Fibroblast of villous mesenchyme (primary cell): Measurements from ENCODE around the gene SOSTDC1. TPM values are rescaled to one million over a fixed set of nuclear protein-coding genes. Genes with fewer than 3 reads are reported as not detected.

ENCODE experiments used
- DNase-seq: peaks from one replicate; pipeline ENCODE4 v3.0.0-alpha.2; 2010; ENCODE audit warnings: low read depth
- H3K4me3 ChIP-seq: 2 replicates; pipeline ENCODE4 v1.5.1; 2011; ENCODE audit warnings: low read depth, mild to moderate bottlenecking, low read length
- total RNA-seq: library from RNA; depleted of rRNA; stranded (reverse); fragments of >200 nt; gene quantifications from 2 replicates; pipeline ENCODE4 v1.2.3, GENCODE V29; 2012
- TF ChIP-seq, protein P1 (sequence below): IDR thresholded peaks from 2 replicates; pipeline ENCODE4 v1.5.1; 2012; ENCODE audit warnings: low read depth, mild to moderate bottlenecking, low read length; ENCODE audit not compliant: insufficient read depth

Gene SOSTDC1
- total RNA-seq, 1 donor = not detected

DNA sequence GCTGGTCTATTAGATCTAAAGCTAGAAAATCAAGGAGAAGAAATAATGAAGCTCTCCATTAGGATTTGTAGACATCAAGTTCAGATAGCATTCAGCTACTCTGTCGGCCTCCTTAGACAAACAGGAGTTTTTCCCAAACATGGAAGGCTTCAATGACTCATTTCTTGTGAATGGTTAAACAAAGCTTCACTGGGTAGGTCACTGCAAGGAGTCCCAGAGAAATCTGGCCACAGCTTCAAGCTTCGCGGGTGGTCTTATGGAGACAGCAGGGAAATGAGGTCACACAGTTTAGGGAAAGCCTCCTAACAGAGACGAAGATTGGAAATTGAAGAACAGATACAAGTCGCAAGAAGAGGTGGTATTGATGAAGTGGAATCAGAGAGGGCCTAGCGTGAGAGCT is 38.5 kb upstream of the SOSTDC1 start:
- no peak overlapping the region for H3K4me3 ChIP-seq
- TF ChIP-seq, protein P1, sequence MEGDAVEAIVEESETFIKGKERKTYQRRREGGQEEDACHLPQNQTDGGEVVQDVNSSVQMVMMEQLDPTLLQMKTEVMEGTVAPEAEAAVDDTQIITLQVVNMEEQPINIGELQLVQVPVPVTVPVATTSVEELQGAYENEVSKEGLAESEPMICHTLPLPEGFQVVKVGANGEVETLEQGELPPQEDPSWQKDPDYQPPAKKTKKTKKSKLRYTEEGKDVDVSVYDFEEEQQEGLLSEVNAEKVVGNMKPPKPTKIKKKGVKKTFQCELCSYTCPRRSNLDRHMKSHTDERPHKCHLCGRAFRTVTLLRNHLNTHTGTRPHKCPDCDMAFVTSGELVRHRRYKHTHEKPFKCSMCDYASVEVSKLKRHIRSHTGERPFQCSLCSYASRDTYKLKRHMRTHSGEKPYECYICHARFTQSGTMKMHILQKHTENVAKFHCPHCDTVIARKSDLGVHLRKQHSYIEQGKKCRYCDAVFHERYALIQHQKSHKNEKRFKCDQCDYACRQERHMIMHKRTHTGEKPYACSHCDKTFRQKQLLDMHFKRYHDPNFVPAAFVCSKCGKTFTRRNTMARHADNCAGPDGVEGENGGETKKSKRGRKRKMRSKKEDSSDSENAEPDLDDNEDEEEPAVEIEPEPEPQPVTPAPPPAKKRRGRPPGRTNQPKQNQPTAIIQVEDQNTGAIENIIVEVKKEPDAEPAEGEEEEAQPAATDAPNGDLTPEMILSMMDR = no peak
- DNase-seq = peak; percentile 21

DNA sequence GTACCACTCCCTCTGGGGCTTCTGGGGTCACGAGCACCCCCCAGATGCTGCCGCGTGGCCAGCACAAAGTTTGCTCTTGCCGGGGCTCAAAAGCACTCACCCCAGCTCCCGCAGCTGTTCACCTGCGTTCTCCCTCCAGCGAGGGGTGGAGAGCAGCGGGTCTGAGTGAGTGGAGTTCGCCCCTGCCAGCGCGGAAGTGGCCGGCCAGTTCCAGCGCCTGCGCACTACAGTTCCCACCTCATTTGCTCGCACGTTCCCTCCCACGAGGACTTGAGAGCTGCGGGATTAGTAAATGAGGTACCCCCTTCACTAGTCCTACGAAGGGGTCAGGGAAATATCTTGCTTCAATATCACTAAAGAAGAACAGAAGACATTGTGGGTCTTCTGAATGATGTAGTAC is 36.8 kb upstream of the SOSTDC1 start:
- TF ChIP-seq, protein P1 = no peak
- H3K4me3 ChIP-seq = no peak overlapping the region
- DNase-seq = no peak

DNA sequence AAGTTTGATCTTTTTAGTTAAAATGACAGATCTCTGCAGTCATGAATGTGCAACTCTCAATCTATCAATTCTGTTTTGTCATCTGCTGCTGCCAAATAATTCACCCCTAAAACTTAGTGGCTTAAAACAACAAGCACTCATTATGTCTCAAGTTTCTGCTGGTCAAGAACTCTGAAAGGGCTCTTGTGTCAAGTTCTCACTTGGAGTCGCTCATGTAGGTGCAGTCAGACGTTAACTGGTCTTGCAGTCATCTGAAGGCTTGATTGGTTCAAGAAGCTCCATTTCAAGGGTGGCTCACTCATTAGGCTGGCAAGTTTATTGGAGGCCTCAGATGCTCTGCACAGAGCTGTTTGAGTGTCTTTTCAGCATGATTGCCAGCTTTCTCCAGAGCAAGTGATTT is 32.6 kb upstream of the SOSTDC1 start:
- TF ChIP-seq, protein P1 = no peak
- H3K4me3 ChIP-seq = no peak overlapping the region
- DNase-seq = no peak

DNA sequence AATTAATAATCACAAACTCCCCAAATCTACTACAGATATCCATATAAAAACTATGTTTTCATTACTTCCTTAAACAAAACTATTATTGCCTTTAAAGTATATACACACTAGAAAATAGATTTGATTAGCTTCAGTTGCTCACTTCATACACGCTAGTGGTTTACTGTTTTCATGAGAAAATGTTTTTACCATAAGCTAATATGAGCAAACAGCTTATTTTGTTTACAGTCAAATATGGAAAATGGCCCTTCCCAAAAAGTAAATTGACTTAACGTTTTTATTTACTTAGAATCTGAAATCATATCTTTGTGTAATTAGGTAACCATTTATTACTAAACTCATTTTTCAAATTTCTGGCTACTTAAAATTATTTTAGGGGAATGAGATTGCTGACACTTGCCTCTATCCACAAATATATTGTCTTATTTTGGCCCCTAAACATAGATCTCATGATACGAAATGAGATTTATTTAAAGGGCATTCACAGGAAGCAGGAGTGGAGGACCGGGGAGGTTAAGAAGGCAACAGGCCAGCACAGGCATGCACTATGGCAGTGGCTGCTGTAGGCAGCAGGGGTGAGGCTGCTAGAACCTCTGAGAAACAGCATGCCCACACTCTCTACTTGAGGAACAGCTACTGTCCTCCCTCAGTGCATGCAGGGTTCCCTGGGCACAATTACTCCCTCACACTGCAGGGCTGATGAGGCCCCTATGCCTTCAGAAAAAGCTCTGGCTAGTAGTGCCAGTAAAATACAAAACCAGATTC is 29.6 kb upstream of the SOSTDC1 start:
- no peak for DNase-seq
- H3K4me3 ChIP-seq = no peak overlapping the region
- TF ChIP-seq, protein P1 = no peak

DNA sequence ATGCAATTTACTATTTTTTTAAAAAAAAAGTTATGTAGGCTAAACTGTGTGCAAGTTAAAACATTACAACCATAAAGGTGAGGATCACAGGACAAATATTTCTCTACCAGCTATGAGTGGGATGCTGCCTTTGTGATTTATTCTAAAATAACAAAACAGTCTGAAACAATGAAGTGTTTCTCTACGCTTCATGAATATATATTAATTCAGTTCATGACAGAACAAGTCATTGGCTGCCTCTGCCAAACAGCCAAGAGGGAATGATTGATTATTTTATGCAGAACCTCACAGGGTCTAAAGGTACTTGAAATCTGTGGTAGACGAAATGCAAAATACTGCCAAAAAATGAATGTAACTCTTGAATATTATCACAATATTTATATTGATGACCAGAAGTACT is 29.0 kb upstream of the SOSTDC1 start:
- no peak overlapping the region for H3K4me3 ChIP-seq
- DNase-seq = no peak
- TF ChIP-seq, protein P1 = no peak

DNA sequence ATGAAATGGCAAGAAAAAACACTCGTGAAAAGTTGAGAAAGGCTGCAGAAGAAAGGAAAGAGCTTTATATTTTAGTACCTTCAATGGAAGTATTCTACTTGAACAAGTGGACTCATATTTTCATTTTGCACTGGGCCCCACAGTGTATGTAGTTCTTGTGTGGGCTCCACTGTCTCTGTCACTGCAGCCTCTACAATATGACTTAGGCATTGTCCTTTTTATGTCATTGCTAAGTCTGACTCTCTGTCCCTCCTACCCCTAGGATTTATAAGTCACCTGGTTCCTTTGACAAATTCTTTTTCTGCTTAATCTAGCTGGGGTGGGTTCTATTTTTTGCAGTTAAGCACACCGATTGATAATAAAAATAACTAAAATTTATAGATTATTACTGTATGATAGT is 27.7 kb upstream of the SOSTDC1 start:
- H3K4me3 ChIP-seq = no peak overlapping the region
- no peak for DNase-seq
- TF ChIP-seq, protein P1 = no peak
